ENCODE measurements around the gene ADGRL1. TPM values are rescaled to one million over a fixed set of nuclear protein-coding genes. Genes with fewer than 3 reads are reported as not detected.
A peak's percentile ranks its signal among the peaks of the same experiment; 100 is the strongest.

ADGRL1 gene
- polyA plus RNA-seq, 3 donors: 1.7 TPM; not detected in 2

- H3K27ac Mint-ChIP-seq: peak overlapping the region in 1 of 7 donors; percentile 63
- Histone ChIP-seq H4K20me1 (ENCODE audit: insufficient read depth, low read length) (peaks cover 30% of the 10 kb centered on the region), H3K27me3 (ENCODE audit: control insufficient read depth in 2 of 2, insufficient read depth in 2 of 2, low read length in 2 of 2) (no peaks in the 10 kb centered on the region), H3K9ac (ENCODE audit: insufficient read depth, low read length, poor library complexity, severe bottlenecking) (no peak overlapping the region), H3K27ac (ENCODE audit: low read depth in 1 of 2, low read length in 2 of 2) (no peak overlapping the region), H3K79me2 (ENCODE audit: insufficient read depth, low read length) (peaks cover 13% of the 10 kb centered on the region), H3K4me1 (ENCODE audit: control insufficient read depth in 1 of 2, insufficient read depth in 2 of 2, low read length in 2 of 2) (no peaks in the 10 kb centered on the region), H3K9me3 (replicated peaks in 1 of 2; ENCODE audit: control insufficient read depth in 1 of 2, insufficient read depth in 1 of 2, low read length in 2 of 2) (no peaks in the 10 kb centered on the region), H3K4me3 (replicated peaks in 1 of 3; ENCODE audit: low read depth in 2 of 3, low read length in 3 of 3) (no peak overlapping the region), H2AFZ (ENCODE audit: insufficient read depth, low read depth, low read length, poor library complexity, severe bottlenecking) (no peak overlapping the region), H3K36me3 (replicated peaks in 1 of 2; ENCODE audit: control insufficient read depth in 1 of 2, insufficient read depth in 2 of 2, low read length in 2 of 2) (peaks cover 31 to 51% of the 10 kb centered on the region in 2 donors), H3K4me2 (replicated peaks; ENCODE audit: extremely low read depth, low read length, poor library complexity, severe bottlenecking) (no peak overlapping the region)
- H3K27me3 Mint-ChIP-seq (ENCODE audit: low read depth in 3 of 3): peaks cover 0 to 3% (median 0%) of the 10 kb centered on the region in 3 donors
- H3K4me1 Mint-ChIP-seq: peaks cover 13% of the 10 kb centered on the region
- no peak for DNase-seq
- TF ChIP-seq CTCF (IDR thresholded peaks at IDR 0.05): no peak
- intact Hi-C loops (cut with micrococcal nuclease): no loop called here
- peaks cover 0 to 3% (median 0%) of the 10 kb centered on the region in 7 donors for H3K9me3 Mint-ChIP-seq
- peaks cover 29 to 46% of the 10 kb centered on the region in 2 donors for H3K36me3 Mint-ChIP-seq
- WGBS (ENCODE audit: insufficient coverage): 98% methylated on average over 10 of the region's 12 CpGs
- no peak overlapping the region for H3K4me3 Mint-ChIP-seq
These were observed 49.8 kb downstream of the ADGRL1 start for GRCh38 chr19:14156122-14156521.

DNA sequence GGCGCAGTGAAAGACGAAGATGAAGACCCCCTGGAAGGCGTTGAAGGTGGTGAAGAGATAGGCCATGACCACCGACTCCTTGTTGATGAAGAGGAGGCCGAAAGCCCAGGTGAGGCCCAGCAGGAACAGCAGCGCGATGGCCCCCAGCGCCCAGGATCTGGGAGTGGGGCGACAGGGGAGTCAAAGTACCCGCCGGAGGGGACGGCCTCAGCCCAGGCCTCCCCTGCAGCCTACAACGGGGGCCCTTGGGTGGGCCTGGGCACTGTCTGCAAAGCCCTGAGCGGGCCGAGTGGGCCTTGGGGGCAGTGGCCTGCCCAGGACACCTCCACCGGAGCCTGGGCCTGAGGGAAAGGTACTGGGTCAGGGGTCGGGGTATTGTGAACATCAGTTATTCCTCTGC, 50.6 kb downstream of the ADGRL1 start:
- Histone ChIP-seq H3K4me1 (ENCODE audit: control insufficient read depth in 1 of 2, insufficient read depth in 2 of 2, low read length in 2 of 2) (peaks cover 3% of the 10 kb centered on the region in 2 donors), H4K20me1 (ENCODE audit: insufficient read depth, low read length) (peaks cover 26% of the 10 kb centered on the region), H2AFZ (ENCODE audit: insufficient read depth, low read depth, low read length, poor library complexity, severe bottlenecking) (no peak overlapping the region), H3K4me3 (replicated peaks in 1 of 3; ENCODE audit: low read depth in 2 of 3, low read length in 3 of 3) (no peak overlapping the region), H3K9me3 (replicated peaks in 1 of 2; ENCODE audit: control insufficient read depth in 1 of 2, insufficient read depth in 1 of 2, low read length in 2 of 2) (no peaks in the 10 kb centered on the region), H3K36me3 (replicated peaks in 1 of 2; ENCODE audit: control insufficient read depth in 1 of 2, insufficient read depth in 2 of 2, low read length in 2 of 2) (peaks cover 31 to 51% of the 10 kb centered on the region in 2 donors), H3K27me3 (ENCODE audit: control insufficient read depth in 2 of 2, insufficient read depth in 2 of 2, low read length in 2 of 2) (no peaks in the 10 kb centered on the region), H3K27ac (ENCODE audit: low read depth in 1 of 2, low read length in 2 of 2) (no peak overlapping the region), H3K79me2 (ENCODE audit: insufficient read depth, low read length) (peaks cover 16% of the 10 kb centered on the region), H3K9ac (ENCODE audit: insufficient read depth, low read length, poor library complexity, severe bottlenecking) (no peak overlapping the region), H3K4me2 (replicated peaks; ENCODE audit: extremely low read depth, low read length, poor library complexity, severe bottlenecking) (no peak overlapping the region)
- H3K4me1 Mint-ChIP-seq: peaks cover 15% of the 10 kb centered on the region
- peak overlapping the region in 1 of 7 donors; percentile 57 for H3K27ac Mint-ChIP-seq
- intact Hi-C loops (cut with micrococcal nuclease): no loop called here
- peaks cover 0 to 3% (median 0%) of the 10 kb centered on the region in 7 donors for H3K9me3 Mint-ChIP-seq
- peaks cover 0 to 1% (median 0%) of the 10 kb centered on the region in 3 donors for H3K27me3 Mint-ChIP-seq (ENCODE audit: low read depth in 3 of 3)
- 98% methylated on average over 14 of the region's 17 CpGs for WGBS (ENCODE audit: insufficient coverage)
- H3K4me3 Mint-ChIP-seq: no peak overlapping the region
- peaks cover 29 to 46% of the 10 kb centered on the region in 2 donors for H3K36me3 Mint-ChIP-seq
- TF ChIP-seq CTCF (IDR thresholded peaks at IDR 0.05): no peak
- DNase-seq: no peak
